Activated naive CD8-positive, alpha-beta T cell treated with anti-CD3 and anti-CD28 coated beads for 36 hours (primary cell): ENCODE data around the gene HSPA1L. TPM values are rescaled to one million over a fixed set of nuclear protein-coding genes. Genes with fewer than 3 reads are reported as not detected.

ENCODE experiments used
- total RNA-seq, 2 experiments: library from RNA; stranded (reverse); gene quantifications; one replicate each; pipeline ENCODE4 v1.2.3, GENCODE V29; 2021

The HSPA1L gene
- total RNA-seq, 2 experiments from 2014 or later: 1.2 to 1.5 TPM

Other genes starting within 250 kb of the HSPA1L start
- gene LTA, start 243.0 kb downstream of the HSPA1L start, total RNA-seq: 100 to 1,000 TPM; 328 to 335 TPM
- gene TNF, start 239.7 kb downstream of the HSPA1L start, total RNA-seq: 100 to 1,000 TPM; 114 to 115 TPM
- gene LTB, start 232.9 kb downstream of the HSPA1L start, total RNA-seq: 100 to 1,000 TPM; 273 TPM
- 10 to 100 TPM; 29.1 TPM for gene LST1, start 229.0 kb downstream of the HSPA1L start, total RNA-seq
- 10 to 100 TPM; 28.7 to 31.2 TPM for gene NCR3, start 222.3 kb downstream of the HSPA1L start, total RNA-seq
- 100 to 1,000 TPM; 150 to 157 TPM for gene AIF1, start 200.0 kb downstream of the HSPA1L start, total RNA-seq
- 100 to 1,000 TPM; 244 to 252 TPM for gene PRRC2A, start 194.6 kb downstream of the HSPA1L start, total RNA-seq
- 100 to 1,000 TPM; 244 to 246 TPM for gene BAG6, start 162.6 kb downstream of the HSPA1L start, total RNA-seq
- gene APOM, start 159.4 kb downstream of the HSPA1L start, total RNA-seq: 1 to 10 TPM; 5.1 to 5.7 TPM
- 10 to 100 TPM; 10.8 to 11.1 TPM for gene C6orf47, start 154.5 kb downstream of the HSPA1L start, total RNA-seq
- 10 to 100 TPM; 33.3 to 37.0 TPM for gene GPANK1, start 150.3 kb downstream of the HSPA1L start, total RNA-seq
- 100 to 1,000 TPM; 297 to 307 TPM for gene CSNK2B, start 149.2 kb downstream of the HSPA1L start, total RNA-seq
- gene LY6G5B, start 145.3 kb downstream of the HSPA1L start, total RNA-seq: 10 to 100 TPM; 17.6 to 21.4 TPM
- 1 to 10 TPM; 2.3 to 2.4 TPM for gene LY6G5C, start 134.2 kb downstream of the HSPA1L start, total RNA-seq
- 10 to 100 TPM; 33.3 to 35.8 TPM for gene ABHD16A, start 112.0 kb downstream of the HSPA1L start, total RNA-seq
- not detected for gene LY6G6F, start 108.4 kb downstream of the HSPA1L start, total RNA-seq
- not detected for gene LY6G6D, start 99.9 kb downstream of the HSPA1L start, total RNA-seq
- not detected for gene LY6G6C, start 93.5 kb downstream of the HSPA1L start, total RNA-seq
- under 1 TPM; 0.16 to 0.56 TPM for gene MPIG6B, start 91.9 kb downstream of the HSPA1L start, total RNA-seq
- 1 to 10 TPM; 3.5 to 3.8 TPM for gene DDAH2, start 86.0 kb downstream of the HSPA1L start, total RNA-seq
- gene CLIC1, start 78.8 kb downstream of the HSPA1L start, total RNA-seq: 100 to 1,000 TPM; 328 to 329 TPM
- gene MSH5, start 75.3 kb downstream of the HSPA1L start, total RNA-seq: 10 to 100 TPM; 48.1 to 53.4 TPM
- 1 to 10 TPM; 7.6 to 9.5 TPM for gene SAPCD1, start 52.6 kb downstream of the HSPA1L start, total RNA-seq
- 1 to 10 TPM; 1.6 to 1.7 TPM for gene VWA7, start 38.0 kb downstream of the HSPA1L start, total RNA-seq
- gene VARS1, start 19.5 kb downstream of the HSPA1L start, total RNA-seq: 100 to 1,000 TPM; 176 to 181 TPM
- gene LSM2, start 8.3 kb downstream of the HSPA1L start, total RNA-seq: 100 to 1,000 TPM; 145 TPM
- 10 to 100 TPM; 24.3 to 24.8 TPM for gene HSPA1A, start 260 bp upstream of the HSPA1L start, total RNA-seq
- gene HSPA1B, start 12.5 kb upstream of the HSPA1L start, total RNA-seq: 10 to 100 TPM; 21.6 to 24.3 TPM
- gene NEU1, start 47.5 kb upstream of the HSPA1L start, total RNA-seq: 10 to 100 TPM; 12.4 to 12.9 TPM
- under 1 TPM in 1 of 2 experiments, not detected in 1; 0.30 TPM for gene SLC44A4, start 63.7 kb upstream of the HSPA1L start, total RNA-seq
- gene EHMT2, start 82.4 kb upstream of the HSPA1L start, total RNA-seq: 10 to 100 TPM; 63.4 to 64.0 TPM
- gene ZBTB12, start 86.8 kb upstream of the HSPA1L start, total RNA-seq: 1 to 10 TPM; 3.1 to 3.2 TPM
- gene C2, start 112.4 kb upstream of the HSPA1L start, total RNA-seq: 1 to 10 TPM in 1 of 2 experiments, under 1 TPM in 1; 0.42 to 1.6 TPM
- gene CFB, start 130.8 kb upstream of the HSPA1L start, total RNA-seq: under 1 TPM; 0.52 to 0.82 TPM
- 10 to 100 TPM; 73.8 to 75.5 TPM for gene NELFE, start 143.7 kb upstream of the HSPA1L start, total RNA-seq
- 10 to 100 TPM; 84.6 to 90.9 TPM for gene SKIC2, start 143.9 kb upstream of the HSPA1L start, total RNA-seq
- 10 to 100 TPM; 15.6 to 16.3 TPM for gene DXO, start 156.9 kb upstream of the HSPA1L start, total RNA-seq
- 1 to 10 TPM; 2.2 to 3.2 TPM for gene C4A, start 166.8 kb upstream of the HSPA1L start, total RNA-seq
- 1 to 10 TPM; 3.0 to 4.0 TPM for gene C4B, start 199.5 kb upstream of the HSPA1L start, total RNA-seq
- gene CYP21A2, start 223.1 kb upstream of the HSPA1L start, total RNA-seq: under 1 TPM in 1 of 2 experiments, not detected in 1; 0.12 TPM